Measurements from ENCODE around the gene KIF26B.

KIF26B gene

GRCh38 chr1:245458234-245458633 lies 303.4 kb downstream of the KIF26B start:
- TF ChIP-seq PPARA (CRISPR knock-in tag; IDR thresholded peaks at IDR 0.05; ENCODE audit: borderline replicate concordance) (no peak), TSHZ2 (CRISPR knock-in tag; IDR thresholded peaks at IDR 0.05) (no peak), BACH2 (CRISPR knock-in tag; IDR thresholded peaks at IDR 0.05; ENCODE audit: borderline replicate concordance) (no peak), ZNF70 (CRISPR knock-in tag; IDR thresholded peaks at IDR 0.05) (no peak), ZFP30 (CRISPR knock-in tag; IDR thresholded peaks at IDR 0.05) (no peak), ZC3H10 (CRISPR knock-in tag; IDR thresholded peaks at IDR 0.05) (no peak), ARNTL (CRISPR knock-in tag; IDR thresholded peaks at IDR 0.05; ENCODE audit: borderline replicate concordance, low read depth) (no peak), PATZ1 (CRISPR knock-in tag; IDR thresholded peaks at IDR 0.05; ENCODE audit: borderline replicate concordance) (no peak), ESRRG (CRISPR knock-in tag; IDR thresholded peaks at IDR 0.05) (no peak), TCF4 (CRISPR knock-in tag; IDR thresholded peaks at IDR 0.05; ENCODE audit: borderline replicate concordance) (no peak), SNAI2 (CRISPR knock-in tag; IDR thresholded peaks at IDR 0.05) (no peak), POU6F1 (CRISPR knock-in tag; IDR thresholded peaks at IDR 0.05; ENCODE audit: borderline replicate concordance, low read depth) (no peak), GLIS3 (CRISPR knock-in tag; IDR thresholded peaks at IDR 0.05) (no peak), OSR1 (CRISPR knock-in tag; IDR thresholded peaks at IDR 0.05) (no peak), TOX (CRISPR knock-in tag; IDR thresholded peaks at IDR 0.05; ENCODE audit: borderline replicate concordance) (no peak), ISL1 (CRISPR knock-in tag; IDR thresholded peaks at IDR 0.05) (no peak)
- ATAC-seq: no peak

- no peak for TF ChIP-seq TOX (CRISPR knock-in tag; IDR thresholded peaks at IDR 0.05; ENCODE audit: borderline replicate concordance)
- ATAC-seq: peak; percentile 40
Measured at GRCh38 chr1:245458761-245459174, 304.0 kb downstream of the KIF26B start.

- ATAC-seq: no peak
- TF ChIP-seq ESRRG (CRISPR knock-in tag; IDR thresholded peaks at IDR 0.05): no peak
Measured at GRCh38 chr1:245459621-245460020, 304.8 kb downstream of the KIF26B start.

GRCh38 chr1:245461681-245462080 lies 306.9 kb downstream of the KIF26B start:
- TF ChIP-seq ZFP30 (CRISPR knock-in tag; IDR thresholded peaks at IDR 0.05) (no peak), ZC3H10 (CRISPR knock-in tag; IDR thresholded peaks at IDR 0.05) (no peak), TOX (CRISPR knock-in tag; IDR thresholded peaks at IDR 0.05; ENCODE audit: borderline replicate concordance) (no peak), TSHZ2 (CRISPR knock-in tag; IDR thresholded peaks at IDR 0.05) (no peak), GLIS3 (CRISPR knock-in tag; IDR thresholded peaks at IDR 0.05) (no peak), SNAI2 (CRISPR knock-in tag; IDR thresholded peaks at IDR 0.05) (no peak), PPARA (CRISPR knock-in tag; IDR thresholded peaks at IDR 0.05; ENCODE audit: borderline replicate concordance) (no peak), TCF4 (CRISPR knock-in tag; IDR thresholded peaks at IDR 0.05; ENCODE audit: borderline replicate concordance) (no peak), ZNF8 (CRISPR knock-in tag; IDR thresholded peaks at IDR 0.05) (no peak), ZNF70 (CRISPR knock-in tag; IDR thresholded peaks at IDR 0.05) (no peak), BACH2 (CRISPR knock-in tag; IDR thresholded peaks at IDR 0.05; ENCODE audit: borderline replicate concordance) (no peak), OSR1 (CRISPR knock-in tag; IDR thresholded peaks at IDR 0.05) (no peak)
- no peak for ATAC-seq

Data from SK-N-SH treated with all-trans-retinoic acid at 6 μM for 48 hours (cell line).